Measurements from ENCODE around the gene RXRA. TPM values are rescaled to one million over a fixed set of nuclear protein-coding genes. Genes with fewer than 3 reads are reported as not detected.

RXRA gene
- total RNA-seq, 1 experiment from 2014 or later = 29.9 TPM

GRCh38 chr9:134365791-134366222, 39.6 kb downstream of the RXRA start:
- no peaks in the 10 kb centered on the region for H4K20me1 ChIP-seq (ENCODE audit: control insufficient read depth, insufficient read depth, insufficient read length)
- TF ChIP-seq CTCF (conservative IDR thresholded peaks at IDR 0.05) = no peak
- DNase-seq = peak; percentile 41

More at GRCh38 chr9:134365791-134366222, 39.6 kb downstream of the RXRA start:
- Histone ChIP-seq H3K79me2 (ENCODE audit: insufficient read depth, low read length) (peaks cover 3% of the 10 kb centered on the region; the same call in 1 of the 2 replicates), H3K14ac (ENCODE audit: insufficient read depth, low read length) (no peak overlapping the region; the same call in 1 of the 2 replicates), H2BK15ac (ENCODE audit: low read depth, low read length) (no peak overlapping the region), H3K27ac (ENCODE audit: insufficient read length, low read depth, low read length) (no peak overlapping the region), H3K23ac (ENCODE audit: insufficient read length, low read depth, low read length) (no peak overlapping the region), H3K4ac (ENCODE audit: low read depth, low read length) (no peak overlapping the region), H2BK120ac (ENCODE audit: low read depth, low read length, poor library complexity, severe bottlenecking) (no peak overlapping the region), H2BK5ac (ENCODE audit: insufficient read length, low read length) (no peak overlapping the region), H3K4me2 (ENCODE audit: insufficient read depth, insufficient read length, low read length) (no peak overlapping the region), H2AFZ (ENCODE audit: low read length) (no peak overlapping the region), H3K56ac (ENCODE audit: insufficient read length, low read depth, low read length) (no peak overlapping the region), H2AK5ac (ENCODE audit: insufficient read length, low read length) (no peak overlapping the region), H3T11ph (ENCODE audit: low read length) (no peak overlapping the region), H4K5ac (ENCODE audit: insufficient read length, low read depth, low read length) (no peak overlapping the region), H3K9me3 (ENCODE audit: control insufficient read depth, low read depth, low read length) (no peaks in the 10 kb centered on the region), H3K9ac (ENCODE audit: extremely low read depth, insufficient read length, low read length) (no peak overlapping the region), H4K91ac (ENCODE audit: insufficient read length, low read depth, low read length) (no peak overlapping the region), H2BK20ac (ENCODE audit: low read depth, low read length, poor library complexity, severe bottlenecking) (no peak overlapping the region), H2BK12ac (ENCODE audit: insufficient read length, low read depth, low read length) (no peak overlapping the region), H3K23me2 (ENCODE audit: insufficient read length, low read depth, low read length, poor library complexity, severe bottlenecking) (no peaks in the 10 kb centered on the region), H4K8ac (replicated peaks; ENCODE audit: insufficient read length, low read depth, low read length) (no peak overlapping the region), H3K4me1 (ENCODE audit: insufficient read depth, low read length) (no peaks in the 10 kb centered on the region), H3K18ac (ENCODE audit: insufficient read length, low read depth, low read length) (no peak overlapping the region), H3K27me3 (ENCODE audit: insufficient read depth, low read length) (no peaks in the 10 kb centered on the region), H3K79me1 (ENCODE audit: insufficient read depth, low read depth, low read length, poor library complexity, severe bottlenecking) (no peaks in the 10 kb centered on the region)
- WGBS (ENCODE audit: extremely low coverage, insufficient read length, low lambda C conversion rate) = no CpG with 5 or more reads among the region's 14 CpGs
- Mint-ChIP-seq H3K4me3 (no peak overlapping the region), H3K4me1 (peaks cover 0 to 12% of the 10 kb centered on the region in 2 experiments; a peak in 2 of 4 replicates), H3K27ac (no peak overlapping the region; a peak in 1 of 7 replicates), H3K27me3 (ENCODE audit: low read depth) (no peaks in the 10 kb centered on the region), H3K9me3 (no peaks in the 10 kb centered on the region), H3K36me3 (ENCODE audit: insufficient read depth in 1 of 3, low read depth in 3 of 3) (no peaks in the 10 kb centered on the region)
